Psoas muscle (tissue), 8 donors: ENCODE data around the gene HIVEP1. TPM values are rescaled to one million over a fixed set of nuclear protein-coding genes. Genes with fewer than 3 reads are reported as not detected.

ENCODE experiments used
- ATAC-seq, 4 donors: fragments of 200-7000 bp; cut with Tn5 transposase; one replicate each; pipeline ENCODE4 v1.9.1; 2020; ENCODE audit warnings: moderate library complexity in 3 of 4, mild to moderate bottlenecking in 2 of 4
- DNase-seq, 2 donors: peaks; one replicate each; pipeline ENCODE4 v3.0.0-alpha.2; 2020
- H3K27ac ChIP-seq: fragments of 200-600 bp; one replicate; pipeline ENCODE4 v1.8.0; 2022
- H3K27me3 ChIP-seq, 3 donors: fragments of 200-600 bp in 1 of 3; one replicate each; pipeline versions ENCODE4 v1.6.1 to v1.8.0; 2013 to 2022; ENCODE audit warnings: low read length in 2 of 3, mild to moderate bottlenecking in 2 of 3, moderate library complexity in 1 of 3; ENCODE audit not compliant: insufficient read depth in 3 of 3
- H3K36me3 ChIP-seq, 2 donors: fragments of 200-600 bp in 1 of 2; one replicate each; pipeline versions ENCODE4 v1.6.1 to v1.8.0; 2013 to 2022; ENCODE audit warnings: low read depth in 1 of 2, mild to moderate bottlenecking in 1 of 2, moderate library complexity in 1 of 2; ENCODE audit not compliant: insufficient read depth in 1 of 2
- H3K4me1 ChIP-seq: fragments of 200-600 bp; one replicate; pipeline ENCODE4 v1.8.0; 2022
- H3K4me3 ChIP-seq: fragments of 200-600 bp; one replicate; pipeline ENCODE4 v1.8.0; 2022; ENCODE audit warnings: mild to moderate bottlenecking
- H3K9me3 ChIP-seq: fragments of 200-600 bp; one replicate; pipeline ENCODE4 v1.8.0; 2022
- WGBS, 3 donors: extraction: QIAGEN DNeasy Blood & Tissue Kit; methylation state at CpG; one replicate each; pipeline versions ENCODE4 v1.1.6 to v1.1.7; 2013; 5-methylcytosine and 5-hydroxymethylcytosine counted together
- intact Hi-C, 2 donors: fragments of 100-400 bp; cut with DNase I; formaldehyde crosslinking; loops; one replicate each; pipeline versions ENCODE4 v1.11.0 to v1.14.2; 2022
- polyA plus RNA-seq, 3 donors: library from polyadenylated mRNA; stranded (reverse); fragments of 200-250 nt; gene quantifications; one replicate each; pipeline ENCODE4 v1.2.3, GENCODE V29; 2013
- total RNA-seq, 4 donors: library from RNA; stranded (reverse); fragmentation: NEBNext Ultra II Directional in 2 of 4; extraction: Animal tissue kit (Norgen Biotek cat#: 25700) in 2 of 4; gene quantifications; one replicate each; pipeline versions ENCODE4 v1.2.1 to v1.2.4, GENCODE V29; 2021 to 2023
- TF ChIP-seq, protein P1 (sequence below): fragments of 200-600 bp; IDR thresholded peaks from one replicate; pipeline ENCODE4 v1.8.0; 2022; ENCODE audit warnings: antibody characterized with exemption
- donor health status: healthy with polysubstance abuse.
- donor health status: DM: no; HTN: no; CAD: no; lungs with moderate emphysema.
- donor health status: Bipolar disorder and iron deficiency.
- donor health status: healthy.
- donor health status: DM: yes; HTN: yes; CAD: no.
- donor health status: DM: no; HTN: no; CAD: no.
- donor health status: DM: no; HTN: no; CAD: no.
- donor health status: DM: yes; HTN: yes; CAD: no.

HIVEP1 gene
- total and polyA plus RNA-seq, 7 donors: 4.0 to 13.1 (median 6.7) TPM

DNA sequence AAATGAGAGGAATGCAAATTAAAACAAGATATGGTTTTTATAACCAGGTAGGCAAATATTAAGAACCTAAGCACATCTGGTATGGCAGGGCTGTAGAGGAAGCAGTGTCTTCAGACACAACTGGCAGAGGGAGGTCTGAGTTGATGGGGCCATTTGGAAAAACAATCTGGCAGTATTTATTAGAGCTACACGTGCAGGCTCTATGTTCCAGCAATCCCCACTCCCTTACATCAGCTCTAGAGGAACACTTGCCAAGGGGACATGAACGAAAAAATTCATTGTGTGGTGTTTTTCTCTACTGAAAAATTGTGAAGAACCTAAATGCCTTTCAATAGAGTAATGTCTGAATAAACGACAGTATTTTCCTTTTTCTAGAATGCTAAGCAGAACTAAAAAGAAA, 166.4 kb downstream of the HIVEP1 start:
- DNase-seq (no peak), ATAC-seq (no peak)
- H3K27me3 ChIP-seq: no peaks in the 10 kb centered on the region
- 13 to 22% (median 18%) methylated on average over 3 of the region's 3 CpGs for WGBS, 3 donors
- intact Hi-C loops: no loop called here
- H3K36me3 ChIP-seq: no peaks in the 10 kb centered on the region
- H3K4me1 ChIP-seq: no peaks in the 10 kb centered on the region
- no peak overlapping the region for H3K4me3 ChIP-seq
- TF ChIP-seq, protein P1, sequence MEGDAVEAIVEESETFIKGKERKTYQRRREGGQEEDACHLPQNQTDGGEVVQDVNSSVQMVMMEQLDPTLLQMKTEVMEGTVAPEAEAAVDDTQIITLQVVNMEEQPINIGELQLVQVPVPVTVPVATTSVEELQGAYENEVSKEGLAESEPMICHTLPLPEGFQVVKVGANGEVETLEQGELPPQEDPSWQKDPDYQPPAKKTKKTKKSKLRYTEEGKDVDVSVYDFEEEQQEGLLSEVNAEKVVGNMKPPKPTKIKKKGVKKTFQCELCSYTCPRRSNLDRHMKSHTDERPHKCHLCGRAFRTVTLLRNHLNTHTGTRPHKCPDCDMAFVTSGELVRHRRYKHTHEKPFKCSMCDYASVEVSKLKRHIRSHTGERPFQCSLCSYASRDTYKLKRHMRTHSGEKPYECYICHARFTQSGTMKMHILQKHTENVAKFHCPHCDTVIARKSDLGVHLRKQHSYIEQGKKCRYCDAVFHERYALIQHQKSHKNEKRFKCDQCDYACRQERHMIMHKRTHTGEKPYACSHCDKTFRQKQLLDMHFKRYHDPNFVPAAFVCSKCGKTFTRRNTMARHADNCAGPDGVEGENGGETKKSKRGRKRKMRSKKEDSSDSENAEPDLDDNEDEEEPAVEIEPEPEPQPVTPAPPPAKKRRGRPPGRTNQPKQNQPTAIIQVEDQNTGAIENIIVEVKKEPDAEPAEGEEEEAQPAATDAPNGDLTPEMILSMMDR: no peak
- H3K27ac ChIP-seq: no peak overlapping the region
- no peaks in the 10 kb centered on the region for H3K9me3 ChIP-seq

DNA sequence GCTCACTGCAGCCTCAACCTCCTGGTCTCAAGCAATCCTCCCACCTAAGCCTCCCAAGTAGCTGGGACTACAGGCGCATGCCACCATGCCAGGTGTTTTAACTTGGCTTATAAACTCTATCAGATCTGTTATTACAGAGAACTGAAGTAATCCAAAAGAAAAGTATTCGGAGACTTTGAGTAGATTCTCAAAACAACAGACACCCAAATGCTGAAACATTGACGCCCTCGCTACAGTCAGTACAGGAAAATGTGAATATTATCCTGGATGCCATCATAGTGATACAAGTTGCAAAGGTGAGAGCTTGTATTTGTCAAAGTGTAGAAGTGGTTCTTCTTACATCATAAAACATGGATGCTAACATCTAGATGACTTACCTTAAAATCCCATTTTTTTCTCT, 169.4 kb downstream of the HIVEP1 start:
- no peak for DNase-seq
- Histone ChIP-seq H3K27me3 (no peaks in the 10 kb centered on the region), H3K36me3 (no peaks in the 10 kb centered on the region), H3K4me3 (no peak overlapping the region), H3K4me1 (no peaks in the 10 kb centered on the region), H3K27ac (no peak overlapping the region), H3K9me3 (no peaks in the 10 kb centered on the region)
- no peak for ATAC-seq
- intact Hi-C loops: no loop called here
- 96 to 97% (median 96%) methylated on average over 4 of the region's 4 CpGs for WGBS, 3 donors
- TF ChIP-seq, protein P1: no peak

DNA sequence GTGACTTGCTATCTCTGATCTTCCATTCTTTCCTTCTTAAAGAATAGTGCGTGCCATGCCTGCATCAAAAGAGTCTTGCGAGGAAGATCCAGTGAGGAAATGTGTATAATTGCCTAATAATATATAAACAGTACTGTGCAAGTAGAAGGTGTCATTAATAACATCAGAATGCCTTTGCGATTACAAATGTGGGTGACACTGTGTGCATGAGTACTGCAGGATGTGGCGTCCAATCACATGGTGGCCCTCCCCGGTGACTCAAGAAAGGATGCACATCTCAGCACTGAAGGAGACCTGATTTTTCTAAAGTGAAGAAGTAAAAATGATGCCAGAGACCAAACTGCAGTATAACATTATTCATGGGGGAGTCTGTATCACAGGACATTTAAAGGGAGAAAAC, 170.6 kb downstream of the HIVEP1 start:
- ATAC-seq: no peak
- no peak overlapping the region for H3K4me3 ChIP-seq
- H3K27me3 ChIP-seq: no peaks in the 10 kb centered on the region
- WGBS, 3 donors: 93 to 95% (median 94%) methylated on average over 5 of the region's 5 CpGs
- H3K4me1 ChIP-seq: no peaks in the 10 kb centered on the region
- H3K9me3 ChIP-seq: no peaks in the 10 kb centered on the region
- H3K36me3 ChIP-seq: no peaks in the 10 kb centered on the region
- intact Hi-C loops: no loop called here
- H3K27ac ChIP-seq: no peak overlapping the region
- TF ChIP-seq, protein P1: no peak
- DNase-seq: no peak

DNA sequence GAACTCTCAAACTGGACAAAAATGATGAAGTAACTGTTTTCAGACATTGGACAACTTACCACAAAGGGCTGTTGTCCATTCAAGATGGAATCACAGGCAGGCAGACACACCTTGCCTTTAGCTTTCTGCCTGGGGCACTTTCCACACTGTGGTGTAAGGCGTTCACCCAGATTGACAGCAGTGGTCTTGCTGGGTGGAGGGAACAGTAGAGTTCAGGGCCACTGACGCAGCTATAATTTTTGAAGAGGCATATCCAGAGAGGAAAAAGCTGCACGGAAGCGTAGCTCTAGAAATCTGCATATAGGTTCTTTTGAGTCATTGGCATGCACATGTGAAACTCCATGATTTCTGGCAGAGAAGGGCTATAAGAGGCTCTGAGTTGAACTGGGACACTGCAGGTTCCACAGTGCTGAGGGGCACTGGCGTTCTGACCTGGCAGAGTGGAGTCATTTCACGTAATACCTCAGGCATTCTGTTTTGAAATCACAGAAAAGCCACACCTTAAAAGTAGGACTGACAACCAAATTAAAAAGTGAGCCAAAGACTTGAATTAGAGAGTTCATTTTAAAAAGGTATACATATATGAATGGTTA, 173.1 kb downstream of the HIVEP1 start:
- ATAC-seq (no peak), DNase-seq (no peak)
- TF ChIP-seq, protein P1: no peak
- intact Hi-C loops: no loop called here
- WGBS, 3 donors: 94 to 97% (median 95%) methylated on average over 6 of the region's 6 CpGs
- no peaks in the 10 kb centered on the region for H3K4me1 ChIP-seq
- no peaks in the 10 kb centered on the region for H3K36me3 ChIP-seq
- no peak overlapping the region for H3K27ac ChIP-seq
- no peaks in the 10 kb centered on the region for H3K27me3 ChIP-seq
- H3K4me3 ChIP-seq: no peak overlapping the region
- H3K9me3 ChIP-seq: no peaks in the 10 kb centered on the region

DNA sequence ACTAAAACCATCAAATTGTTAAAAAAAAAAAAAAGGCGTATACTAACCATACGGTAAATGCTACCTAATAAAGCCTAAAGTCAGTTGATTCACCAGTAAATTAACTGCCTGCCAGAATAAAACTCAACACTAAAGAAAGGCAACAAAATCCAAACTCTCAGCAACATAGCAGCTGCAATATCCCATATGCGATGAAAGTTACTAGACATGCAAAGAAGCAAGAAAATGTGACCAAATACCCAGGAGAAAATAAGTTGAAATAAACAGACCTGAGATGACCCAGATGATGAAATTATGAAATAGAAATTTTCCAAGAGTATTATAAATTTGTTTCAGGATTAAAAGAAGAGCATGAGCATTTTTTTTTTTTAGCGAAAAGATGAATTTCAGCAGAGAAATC, 174.4 kb downstream of the HIVEP1 start:
- no peak overlapping the region for H3K27ac ChIP-seq
- no peaks in the 10 kb centered on the region for H3K27me3 ChIP-seq
- 20 to 28% (median 27%) methylated on average over 4 of the region's 4 CpGs for WGBS, 3 donors
- TF ChIP-seq, protein P1: no peak
- H3K4me3 ChIP-seq: no peak overlapping the region
- H3K9me3 ChIP-seq: no peaks in the 10 kb centered on the region
- ATAC-seq (no peak), DNase-seq (no peak)
- no peaks in the 10 kb centered on the region for H3K4me1 ChIP-seq
- intact Hi-C loops: no loop called here
- no peaks in the 10 kb centered on the region for H3K36me3 ChIP-seq
